B cell (primary cell): ENCODE results near the gene SLC7A6OS.

Experiments
- EZH2 ChIP-seq: IDR thresholded peaks from 2 replicates; pipeline ENCODE4 v1.6.1; 2012; ENCODE audit warnings: borderline replicate concordance, low read depth, mild to moderate bottlenecking, moderate library complexity, low read length; ENCODE audit not compliant: insufficient read depth, poor library complexity, severe bottlenecking
- TF ChIP-seq, protein P1 (sequence below): fragments of 200-600 bp; IDR thresholded peaks from one replicate; pipeline ENCODE4 v1.8.0; 2022; ENCODE audit warnings: antibody characterized with exemption, mild to moderate bottlenecking

GRCh38 chr16:68250951-68251350, 59.8 kb downstream of the SLC7A6OS start:
- TF ChIP-seq, protein P1, sequence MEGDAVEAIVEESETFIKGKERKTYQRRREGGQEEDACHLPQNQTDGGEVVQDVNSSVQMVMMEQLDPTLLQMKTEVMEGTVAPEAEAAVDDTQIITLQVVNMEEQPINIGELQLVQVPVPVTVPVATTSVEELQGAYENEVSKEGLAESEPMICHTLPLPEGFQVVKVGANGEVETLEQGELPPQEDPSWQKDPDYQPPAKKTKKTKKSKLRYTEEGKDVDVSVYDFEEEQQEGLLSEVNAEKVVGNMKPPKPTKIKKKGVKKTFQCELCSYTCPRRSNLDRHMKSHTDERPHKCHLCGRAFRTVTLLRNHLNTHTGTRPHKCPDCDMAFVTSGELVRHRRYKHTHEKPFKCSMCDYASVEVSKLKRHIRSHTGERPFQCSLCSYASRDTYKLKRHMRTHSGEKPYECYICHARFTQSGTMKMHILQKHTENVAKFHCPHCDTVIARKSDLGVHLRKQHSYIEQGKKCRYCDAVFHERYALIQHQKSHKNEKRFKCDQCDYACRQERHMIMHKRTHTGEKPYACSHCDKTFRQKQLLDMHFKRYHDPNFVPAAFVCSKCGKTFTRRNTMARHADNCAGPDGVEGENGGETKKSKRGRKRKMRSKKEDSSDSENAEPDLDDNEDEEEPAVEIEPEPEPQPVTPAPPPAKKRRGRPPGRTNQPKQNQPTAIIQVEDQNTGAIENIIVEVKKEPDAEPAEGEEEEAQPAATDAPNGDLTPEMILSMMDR: no peak
- TF ChIP-seq EZH2: no peak
